Measurements from ENCODE around the gene SLC66A3. TPM values are rescaled to one million over a fixed set of nuclear protein-coding genes. Genes with fewer than 3 reads are reported as not detected.

Gene SLC66A3
- total RNA-seq, 1 experiment from 2014 or later = 13.3 TPM

- Mint-ChIP-seq H3K4me1 (peaks cover 0 to 4% of the 10 kb centered on the region in 2 experiments; a peak in 2 of 4 replicates), H3K27me3 (ENCODE audit: low read depth) (peaks cover 10% of the 10 kb centered on the region), H3K36me3 (ENCODE audit: insufficient read depth in 1 of 3, low read depth in 3 of 3) (no peaks in the 10 kb centered on the region; a peak in 2 of 7 replicates), H3K4me3 (no peak overlapping the region), H3K27ac (no peak overlapping the region), H3K9me3 (peaks cover 5 to 10% of the 10 kb centered on the region in 2 experiments; a peak in 4 of 5 replicates)
- peak overlapping the region; percentile 97 for H4K8ac ChIP-seq (replicated peaks; ENCODE audit: insufficient read length, low read depth, low read length)
- no peak overlapping the region for H3K18ac ChIP-seq (ENCODE audit: insufficient read length, low read depth, low read length)
- no peak for DNase-seq
- H4K20me1 ChIP-seq (ENCODE audit: control insufficient read depth, insufficient read depth, insufficient read length) = no peaks in the 10 kb centered on the region
- peaks cover 6% of the 10 kb centered on the region for H3K9me3 ChIP-seq (ENCODE audit: control insufficient read depth, low read depth, low read length)
- no peak overlapping the region for H3K9ac ChIP-seq (ENCODE audit: extremely low read depth, insufficient read length, low read length)
- no peak overlapping the region for H3K4ac ChIP-seq (ENCODE audit: low read depth, low read length)
- H2AFZ ChIP-seq (ENCODE audit: low read length) = no peak overlapping the region
- H2BK20ac ChIP-seq (ENCODE audit: low read depth, low read length, poor library complexity, severe bottlenecking) = no peak overlapping the region
- TF ChIP-seq, protein P1, sequence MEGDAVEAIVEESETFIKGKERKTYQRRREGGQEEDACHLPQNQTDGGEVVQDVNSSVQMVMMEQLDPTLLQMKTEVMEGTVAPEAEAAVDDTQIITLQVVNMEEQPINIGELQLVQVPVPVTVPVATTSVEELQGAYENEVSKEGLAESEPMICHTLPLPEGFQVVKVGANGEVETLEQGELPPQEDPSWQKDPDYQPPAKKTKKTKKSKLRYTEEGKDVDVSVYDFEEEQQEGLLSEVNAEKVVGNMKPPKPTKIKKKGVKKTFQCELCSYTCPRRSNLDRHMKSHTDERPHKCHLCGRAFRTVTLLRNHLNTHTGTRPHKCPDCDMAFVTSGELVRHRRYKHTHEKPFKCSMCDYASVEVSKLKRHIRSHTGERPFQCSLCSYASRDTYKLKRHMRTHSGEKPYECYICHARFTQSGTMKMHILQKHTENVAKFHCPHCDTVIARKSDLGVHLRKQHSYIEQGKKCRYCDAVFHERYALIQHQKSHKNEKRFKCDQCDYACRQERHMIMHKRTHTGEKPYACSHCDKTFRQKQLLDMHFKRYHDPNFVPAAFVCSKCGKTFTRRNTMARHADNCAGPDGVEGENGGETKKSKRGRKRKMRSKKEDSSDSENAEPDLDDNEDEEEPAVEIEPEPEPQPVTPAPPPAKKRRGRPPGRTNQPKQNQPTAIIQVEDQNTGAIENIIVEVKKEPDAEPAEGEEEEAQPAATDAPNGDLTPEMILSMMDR (conservative IDR thresholded peaks at IDR 0.05) = no peak
- WGBS (ENCODE audit: extremely low coverage, insufficient read length, low lambda C conversion rate) = 100% methylated on average over 3 of the region's 9 CpGs
- no peaks in the 10 kb centered on the region for H3K23me2 ChIP-seq (ENCODE audit: insufficient read length, low read depth, low read length, poor library complexity, severe bottlenecking)
- no peak overlapping the region for H2BK5ac ChIP-seq (ENCODE audit: insufficient read length, low read length)
- no peak overlapping the region for H3K4me2 ChIP-seq (ENCODE audit: insufficient read depth, insufficient read length, low read length)
- no peaks in the 10 kb centered on the region for H3K79me2 ChIP-seq (ENCODE audit: insufficient read depth, low read length)
- no peak overlapping the region for H2BK120ac ChIP-seq (ENCODE audit: low read depth, low read length, poor library complexity, severe bottlenecking)
- H3K27ac ChIP-seq (ENCODE audit: insufficient read length, low read depth, low read length) = no peak overlapping the region
- no peak overlapping the region for H3K23ac ChIP-seq (ENCODE audit: insufficient read length, low read depth, low read length)
- H3K14ac ChIP-seq (ENCODE audit: insufficient read depth, low read length) = no peak overlapping the region
- no peak overlapping the region for H4K91ac ChIP-seq (ENCODE audit: insufficient read length, low read depth, low read length)
- H3K79me1 ChIP-seq (ENCODE audit: insufficient read depth, low read depth, low read length, poor library complexity, severe bottlenecking) = no peaks in the 10 kb centered on the region
- H2BK12ac ChIP-seq (ENCODE audit: insufficient read length, low read depth, low read length) = no peak overlapping the region
- no peak overlapping the region for H2AK5ac ChIP-seq (ENCODE audit: insufficient read length, low read length)
- H3K4me1 ChIP-seq (ENCODE audit: insufficient read depth, low read length) = no peaks in the 10 kb centered on the region
- no peak overlapping the region for H4K5ac ChIP-seq (ENCODE audit: insufficient read length, low read depth, low read length)
- H3K56ac ChIP-seq (ENCODE audit: insufficient read length, low read depth, low read length) = no peak overlapping the region
- no peak overlapping the region for H3T11ph ChIP-seq (ENCODE audit: low read length)
- H2BK15ac ChIP-seq (ENCODE audit: low read depth, low read length) = no peak overlapping the region
- H3K27me3 ChIP-seq (ENCODE audit: insufficient read depth, low read length) = no peaks in the 10 kb centered on the region
Observed at GRCh38 chr2:11112870-11113428, 42.3 kb upstream of the SLC66A3 start.
